ENCODE data around the gene AURKAIP1. TPM values are rescaled to one million over a fixed set of nuclear protein-coding genes. Genes with fewer than 3 reads are reported as not detected.
A peak's percentile ranks its signal among the peaks of the same experiment; 100 is the strongest.

Gene AURKAIP1
- total and polyA plus RNA-seq, 2 of the 13 experiments (the other 11 are each of a cell fraction or from before 2014, with no cell fraction given) = 69.5 to 175 TPM

DNA sequence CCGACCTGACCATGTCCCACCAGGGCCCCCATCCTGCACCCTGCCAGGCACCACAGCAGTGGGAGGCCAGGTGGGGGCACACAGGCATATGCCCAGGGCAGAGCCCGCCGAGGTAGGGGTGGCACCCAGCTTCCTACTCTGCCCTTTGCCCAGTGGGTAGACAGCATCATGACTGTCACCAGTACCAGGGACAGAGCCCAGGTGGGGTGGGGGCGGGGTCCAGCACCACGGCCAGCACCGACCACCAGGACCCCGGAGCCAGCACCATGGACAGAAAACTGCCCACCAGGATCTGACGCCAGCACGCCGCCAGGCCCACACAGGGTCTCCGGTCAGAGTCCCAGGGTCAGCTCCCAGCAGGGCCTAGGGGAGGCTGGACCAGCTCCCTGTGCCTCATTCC, 40.2 kb downstream of the AURKAIP1 start (continued):
- TF ChIP-seq, protein P1, sequence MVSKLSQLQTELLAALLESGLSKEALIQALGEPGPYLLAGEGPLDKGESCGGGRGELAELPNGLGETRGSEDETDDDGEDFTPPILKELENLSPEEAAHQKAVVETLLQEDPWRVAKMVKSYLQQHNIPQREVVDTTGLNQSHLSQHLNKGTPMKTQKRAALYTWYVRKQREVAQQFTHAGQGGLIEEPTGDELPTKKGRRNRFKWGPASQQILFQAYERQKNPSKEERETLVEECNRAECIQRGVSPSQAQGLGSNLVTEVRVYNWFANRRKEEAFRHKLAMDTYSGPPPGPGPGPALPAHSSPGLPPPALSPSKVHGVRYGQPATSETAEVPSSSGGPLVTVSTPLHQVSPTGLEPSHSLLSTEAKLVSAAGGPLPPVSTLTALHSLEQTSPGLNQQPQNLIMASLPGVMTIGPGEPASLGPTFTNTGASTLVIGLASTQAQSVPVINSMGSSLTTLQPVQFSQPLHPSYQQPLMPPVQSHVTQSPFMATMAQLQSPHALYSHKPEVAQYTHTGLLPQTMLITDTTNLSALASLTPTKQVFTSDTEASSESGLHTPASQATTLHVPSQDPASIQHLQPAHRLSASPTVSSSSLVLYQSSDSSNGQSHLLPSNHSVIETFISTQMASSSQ (IDR thresholded peaks at IDR 0.05; ENCODE audit: low read depth) = no peak
- TF ChIP-seq, protein P1 (CRISPR knock-in tag; IDR thresholded peaks at IDR 0.05; ENCODE audit: borderline replicate concordance) = no peak
- TF ChIP-seq NBN (conservative IDR thresholded peaks at IDR 0.05) = no peak
- TF ChIP-seq ELF3 (CRISPR knock-in tag; IDR thresholded peaks at IDR 0.05) = no peak
- TF ChIP-seq ZNF567 (CRISPR knock-in tag; IDR thresholded peaks at IDR 0.05; ENCODE audit: borderline replicate concordance) = no peak
- peak; percentile 79; the same call in 1 of the 2 replicates for TF ChIP-seq ZNF296 (CRISPR knock-in tag; conservative IDR thresholded peaks at IDR 0.05)
- TF ChIP-seq, protein P2, sequence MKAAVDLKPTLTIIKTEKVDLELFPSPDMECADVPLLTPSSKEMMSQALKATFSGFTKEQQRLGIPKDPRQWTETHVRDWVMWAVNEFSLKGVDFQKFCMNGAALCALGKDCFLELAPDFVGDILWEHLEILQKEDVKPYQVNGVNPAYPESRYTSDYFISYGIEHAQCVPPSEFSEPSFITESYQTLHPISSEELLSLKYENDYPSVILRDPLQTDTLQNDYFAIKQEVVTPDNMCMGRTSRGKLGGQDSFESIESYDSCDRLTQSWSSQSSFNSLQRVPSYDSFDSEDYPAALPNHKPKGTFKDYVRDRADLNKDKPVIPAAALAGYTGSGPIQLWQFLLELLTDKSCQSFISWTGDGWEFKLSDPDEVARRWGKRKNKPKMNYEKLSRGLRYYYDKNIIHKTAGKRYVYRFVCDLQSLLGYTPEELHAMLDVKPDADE (CRISPR knock-in tag; IDR thresholded peaks at IDR 0.05) = no peak
- no peak for TF ChIP-seq ATF1 (CRISPR knock-in tag; IDR thresholded peaks at IDR 0.05)
- no peak for TF ChIP-seq FLYWCH1 (CRISPR knock-in tag; IDR thresholded peaks at IDR 0.05)
- TF ChIP-seq ZNF776 (CRISPR knock-in tag; IDR thresholded peaks at IDR 0.05) = peak; percentile 52; the same call in 1 of the 2 replicates
- TF ChIP-seq THAP11 (CRISPR knock-in tag; IDR thresholded peaks at IDR 0.05) = no peak
- TF ChIP-seq MXD4 (CRISPR knock-in tag; IDR thresholded peaks at IDR 0.05) = peak; percentile 65; the same call in 1 of the 2 replicates
- no peak for TF ChIP-seq ZEB1 (IDR thresholded peaks at IDR 0.05; ENCODE audit: insufficient replicate concordance, low read depth)
- no peak for TF ChIP-seq KAT2B (IDR thresholded peaks at IDR 0.05; ENCODE audit: borderline replicate concordance, low read depth, low read length)
- no peak for TF ChIP-seq ZNF18 (CRISPR knock-in tag; IDR thresholded peaks at IDR 0.05; ENCODE audit: insufficient replicate concordance)
- no peak for TF ChIP-seq ZMYM2 (CRISPR knock-in tag; IDR thresholded peaks at IDR 0.05)
- TF ChIP-seq MZF1 (CRISPR knock-in tag; IDR thresholded peaks at IDR 0.05; ENCODE audit: borderline replicate concordance) = no peak
- TF ChIP-seq THAP9 (CRISPR knock-in tag; IDR thresholded peaks at IDR 0.05; ENCODE audit: borderline replicate concordance) = peak; percentile 67; the same call in 1 of the 2 replicates
- no peak for TF ChIP-seq SETDB1 (CRISPR knock-in tag; IDR thresholded peaks at IDR 0.05; ENCODE audit: borderline replicate concordance)
- TF ChIP-seq ZNF83 (CRISPR knock-in tag; IDR thresholded peaks at IDR 0.05; ENCODE audit: borderline replicate concordance) = no peak
